Esophagus (tissue), 2 donors: ENCODE results near the gene UQCRQ. TPM values are rescaled to one million over a fixed set of nuclear protein-coding genes. Genes with fewer than 3 reads are reported as not detected.
A peak's percentile ranks its signal among the peaks of the same experiment; 100 is the strongest.

Experiments used
- H3K27ac ChIP-seq, 2 donors: one replicate each; pipeline ENCODE4 v1.5.1; 2013; ENCODE audit warnings: low read depth in 2 of 2, mild to moderate bottlenecking in 2 of 2, inconsistent platforms in 1 of 2, low read length in 1 of 2, moderate library complexity in 1 of 2
- H3K27me3 ChIP-seq, 2 donors: one replicate each; pipeline ENCODE4 v1.6.1; 2013; ENCODE audit warnings: low read length in 2 of 2, control low read depth in 1 of 2, mild to moderate bottlenecking in 1 of 2; ENCODE audit not compliant: insufficient read depth in 2 of 2, control insufficient read depth in 1 of 2
- H3K36me3 ChIP-seq, 2 donors: one replicate each; pipeline ENCODE4 v1.6.1; 2013; ENCODE audit warnings: low read length in 1 of 2; ENCODE audit not compliant: control insufficient read depth in 2 of 2, insufficient read depth in 2 of 2
- H3K4me1 ChIP-seq, 2 donors: one replicate each; pipeline ENCODE4 v1.6.1; 2013; ENCODE audit warnings: low read length in 1 of 2; ENCODE audit not compliant: control insufficient read depth in 2 of 2, insufficient read depth in 2 of 2
- H3K4me3 ChIP-seq, 2 donors: one replicate each; pipeline ENCODE4 v1.5.1; 2013; ENCODE audit warnings: low read length in 2 of 2, mild to moderate bottlenecking in 2 of 2, low read depth in 1 of 2, moderate library complexity in 1 of 2
- H3K9me3 ChIP-seq, 2 donors: one replicate each; pipeline ENCODE4 v1.6.1; 2013; ENCODE audit warnings: mild to moderate bottlenecking in 2 of 2, low read depth in 1 of 2, low read length in 1 of 2, moderate library complexity in 1 of 2; ENCODE audit not compliant: control insufficient read depth in 2 of 2, insufficient read depth in 1 of 2
- WGBS, 2 donors: extraction: QIAGEN DNeasy Blood & Tissue Kit; methylation state at CpG; one replicate each; pipeline ENCODE4 v1.1.7; 2013; 5-methylcytosine and 5-hydroxymethylcytosine counted together
- polyA plus RNA-seq, 2 donors: library from polyadenylated mRNA; stranded (reverse); fragments of 200-250 nt; gene quantifications; one replicate each; pipeline ENCODE4 v1.2.3, GENCODE V29; 2013
- donor health status: healthy with polysubstance abuse.
- donor health status: Bipolar disorder and iron deficiency.

The UQCRQ gene
- polyA plus RNA-seq, 2 donors = 351 to 424 TPM

DNA sequence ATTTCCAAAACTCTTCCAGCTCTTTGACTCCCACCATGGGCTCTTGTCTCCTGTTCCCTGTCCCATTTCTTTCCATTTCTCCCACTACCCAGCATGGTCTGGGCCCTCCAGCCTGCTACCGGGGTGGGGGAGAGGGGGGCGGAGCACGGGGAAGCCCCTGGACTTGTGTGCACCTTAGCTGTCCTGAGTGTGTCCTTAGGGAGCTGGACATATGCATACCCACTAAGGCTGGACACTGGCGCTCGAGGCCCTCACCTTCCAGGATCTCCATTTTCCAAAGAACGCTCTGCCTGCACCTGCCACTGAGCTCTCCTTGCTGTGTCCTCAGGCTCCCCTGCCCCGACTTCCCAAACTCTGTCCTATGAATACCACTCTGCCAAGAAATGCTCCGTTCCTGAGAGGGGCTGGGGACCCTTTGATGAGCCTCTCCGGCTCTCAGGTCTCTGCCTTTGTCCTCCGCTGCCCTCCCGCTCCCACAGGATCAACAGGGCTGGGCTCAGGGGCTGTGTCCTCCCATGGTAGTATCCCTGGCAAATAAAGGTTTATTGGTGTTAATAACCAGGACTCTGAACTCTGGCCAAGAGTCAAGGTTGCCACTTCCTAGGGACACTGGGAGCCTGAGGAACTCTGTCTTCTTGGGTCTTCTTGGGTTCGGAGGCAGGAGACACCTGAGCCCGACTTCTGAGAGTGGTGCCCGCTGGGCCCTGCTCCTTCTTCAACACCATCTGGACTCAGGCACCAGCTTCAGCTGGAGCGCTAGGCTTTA, 35.2 kb upstream of the UQCRQ start:
- H3K4me1 ChIP-seq = peaks cover 0 to 5% of the 10 kb centered on the region in 2 donors
- H3K36me3 ChIP-seq = no peaks in the 10 kb centered on the region
- 80 to 89% methylated on average over 15 of the region's 15 CpGs for WGBS, 2 donors
- H3K27me3 ChIP-seq = no peaks in the 10 kb centered on the region
- peaks cover 0 to 3% of the 10 kb centered on the region in 2 donors for H3K9me3 ChIP-seq
- H3K4me3 ChIP-seq = peak overlapping the region in 1 of 2 donors; percentile 57
- H3K27ac ChIP-seq = peak overlapping the region in 1 of 2 donors; percentile 46

- Histone ChIP-seq H3K36me3 (no peaks in the 10 kb centered on the region), H3K4me1 (peaks cover 0 to 5% of the 10 kb centered on the region in 2 donors)
- WGBS, 2 donors = 90 to 94% methylated on average over 5 of the region's 5 CpGs
Observed at GRCh38 chr5:132832612-132833011, 33.8 kb upstream of the UQCRQ start.

GRCh38 chr5:132834057-132834456, 32.4 kb upstream of the UQCRQ start:
- no peaks in the 10 kb centered on the region for H3K27me3 ChIP-seq
- peaks cover 0 to 5% of the 10 kb centered on the region in 2 donors for H3K4me1 ChIP-seq
- no peaks in the 10 kb centered on the region for H3K9me3 ChIP-seq
- no peak overlapping the region for H3K4me3 ChIP-seq
- H3K27ac ChIP-seq = no peak overlapping the region
- WGBS, 2 donors = 94 to 98% methylated on average over 3 of the region's 3 CpGs
- H3K36me3 ChIP-seq = no peaks in the 10 kb centered on the region

More at GRCh38 chr5:132832612-132833011, 33.8 kb upstream of the UQCRQ start:
- no peaks in the 10 kb centered on the region for H3K27me3 ChIP-seq
- no peak overlapping the region for H3K27ac ChIP-seq
- peaks cover 0 to 3% of the 10 kb centered on the region in 2 donors for H3K9me3 ChIP-seq
- H3K4me3 ChIP-seq = no peak overlapping the region

- no peak overlapping the region for H3K4me3 ChIP-seq
- H3K27me3 ChIP-seq = no peaks in the 10 kb centered on the region
- peaks cover 0 to 6% of the 10 kb centered on the region in 2 donors for H3K4me1 ChIP-seq
- no peaks in the 10 kb centered on the region for H3K9me3 ChIP-seq
- H3K36me3 ChIP-seq = no peaks in the 10 kb centered on the region
- no peak overlapping the region for H3K27ac ChIP-seq
- 98 to 100% methylated on average over 1 of the region's 1 CpG for WGBS, 2 donors
Observed at GRCh38 chr5:132836852-132837251, 29.6 kb upstream of the UQCRQ start.

DNA sequence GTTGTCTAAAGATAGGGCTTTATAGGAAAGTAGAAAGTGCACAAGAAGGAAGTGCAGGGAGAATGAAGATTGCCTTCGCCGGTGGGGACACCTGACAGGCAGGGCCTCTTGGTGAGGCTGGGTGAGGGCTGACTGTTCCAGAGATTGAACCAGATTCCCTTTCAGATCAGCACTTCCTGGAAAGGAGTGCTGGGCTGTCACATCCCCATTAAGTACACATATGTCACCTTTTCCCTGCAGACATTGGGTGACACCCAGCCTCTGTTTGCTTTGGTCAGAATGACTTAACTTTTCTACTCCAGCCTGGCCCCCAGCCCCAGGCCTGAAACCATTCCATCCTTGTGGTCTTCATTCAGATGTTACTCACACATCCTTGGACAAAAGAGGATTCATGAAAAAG, 28.6 kb upstream of the UQCRQ start:
- Histone ChIP-seq H3K4me3 (no peak overlapping the region), H3K27ac (no peak overlapping the region), H3K9me3 (no peaks in the 10 kb centered on the region), H3K4me1 (peaks cover 0 to 6% of the 10 kb centered on the region in 2 donors), H3K36me3 (no peaks in the 10 kb centered on the region), H3K27me3 (no peaks in the 10 kb centered on the region)
- 59 to 72% methylated on average over 2 of the region's 2 CpGs for WGBS, 2 donors

- Histone ChIP-seq H3K4me3 (no peak overlapping the region), H3K4me1 (peaks cover 0 to 6% of the 10 kb centered on the region in 2 donors), H3K27me3 (no peaks in the 10 kb centered on the region), H3K36me3 (no peaks in the 10 kb centered on the region), H3K27ac (peak overlapping the region in 1 of 2 donors; percentile 73), H3K9me3 (no peaks in the 10 kb centered on the region)
- WGBS, 2 donors = 55 to 87% methylated on average over 3 of the region's 3 CpGs
Observed at GRCh38 chr5:132838516-132839282, 27.7 kb upstream of the UQCRQ start.

GRCh38 chr5:132839426-132840301, 26.8 kb upstream of the UQCRQ start:
- Histone ChIP-seq H3K27me3 (no peaks in the 10 kb centered on the region), H3K4me3 (no peak overlapping the region), H3K9me3 (no peaks in the 10 kb centered on the region), H3K36me3 (no peaks in the 10 kb centered on the region), H3K4me1 (peaks cover 0 to 6% of the 10 kb centered on the region in 2 donors), H3K27ac (peak overlapping the region; percentile 73 to 93)
- WGBS, 2 donors = 42 to 56% methylated on average over 8 of the region's 8 CpGs

GRCh38 chr5:132840313-132840712, 26.1 kb upstream of the UQCRQ start:
- no peaks in the 10 kb centered on the region for H3K27me3 ChIP-seq
- WGBS, 2 donors = 56 to 65% methylated on average over 3 of the region's 3 CpGs
- no peaks in the 10 kb centered on the region for H3K36me3 ChIP-seq
- peaks cover 0 to 6% of the 10 kb centered on the region in 2 donors for H3K4me1 ChIP-seq
- H3K27ac ChIP-seq = peak overlapping the region; percentile 73 to 93
- H3K9me3 ChIP-seq = no peaks in the 10 kb centered on the region
- H3K4me3 ChIP-seq = no peak overlapping the region

GRCh38 chr5:132840896-132841295, 25.5 kb upstream of the UQCRQ start:
- Histone ChIP-seq H3K36me3 (no peaks in the 10 kb centered on the region), H3K27ac (peak overlapping the region; percentile 73 to 93), H3K4me1 (peaks cover 0 to 6% of the 10 kb centered on the region in 2 donors), H3K9me3 (no peaks in the 10 kb centered on the region), H3K4me3 (no peak overlapping the region), H3K27me3 (no peaks in the 10 kb centered on the region)
- 54 to 63% methylated on average over 1 of the region's 1 CpG for WGBS, 2 donors
